Keratinocyte (primary cell): ENCODE results near the gene PRKCH.

Experiments used
- CTCF ChIP-seq, 3 experiments: IDR thresholded peaks in 1 of 3; conservative IDR thresholded peaks in 1 of 3; optimal IDR thresholded peaks in 1 of 3; 2 replicates in 2 of 3; 3 replicates in 1 of 3; pipeline versions ENCODE3 to v1.5.1; 2011; ENCODE audit warnings: low read length in 3 of 3, mild to moderate bottlenecking in 3 of 3, moderate library complexity in 2 of 3, control low read depth in 1 of 3, inconsistent platforms in 1 of 3; ENCODE audit not compliant: insufficient read depth in 2 of 3; ENCODE audit errors: extremely low read depth in 1 of 3
- EZH2 ChIP-seq: IDR thresholded peaks from one replicate; pipeline ENCODE4 v1.6.1; 2012; ENCODE audit warnings: inconsistent platforms, mild to moderate bottlenecking, low read length, moderate library complexity

GRCh38 chr14:61330511-61330910 lies 9.1 kb downstream of the PRKCH start:
- TF ChIP-seq CTCF (optimal IDR thresholded peaks at IDR 0.05 in 1 of 3, IDR thresholded peaks at IDR 0.05 in 1 of 3, conservative IDR thresholded peaks at IDR 0.05 in 1 of 3; ENCODE audit: extremely low read depth in 1 of 3, insufficient read depth in 2 of 3, low read length in 3 of 3) (no peak), EZH2 (no peak)
